Measurements from ENCODE around the gene PURB. TPM values are rescaled to one million over a fixed set of nuclear protein-coding genes. Genes with fewer than 3 reads are reported as not detected.
"Not testable (repeated sequence)": the region's sequence is repeated elsewhere in the genome, so short reads cannot be mapped to it uniquely, and the experiment has no call there.

The PURB gene
- 10 to 100 TPM; 12.9 to 13.1 TPM for total RNA-seq

GRCh38 chr7:44885394-44886317 lies at the start of gene PURB:
Gene PURB (minus strand): TSS chr7:44885530. CDS start chr7:44885348, 182 bp downstream.
- Mint-ChIP-seq H3K4me1 (ENCODE audit: low read depth) (peaks cover 46% of the 10 kb centered on the region), H3K27me3 (ENCODE audit: low read depth) (no peaks in the 10 kb centered on the region), H3K27ac (peak within 1 kb of the TSS; percentile 100), H3K9me3 (peaks cover 17% of the 10 kb centered on the region), H3K36me3 (ENCODE audit: low read depth) (peaks cover 37% of the 10 kb centered on the region), H3K4me3 (peak within 1 kb of the TSS; percentile 96)
- CTCF ChIA-PET: interaction anchor here (0.9 to 2.1 kb wide), 6 partner anchors 10 to 251 kb away, joined by 3 to 4 read pairs (median 3); partner anchors contain the start of gene H2AZ2
- peak; percentile 98 for DNase-seq
- intact Hi-C loops (cut with micrococcal nuclease): loop anchor here (1.0 to 10.0 kb wide), 12 partner anchors 28 to 1971 kb away; partner anchors contain the start of genes C7orf25, H2AZ2, MYO1G and OGDH

DNA sequence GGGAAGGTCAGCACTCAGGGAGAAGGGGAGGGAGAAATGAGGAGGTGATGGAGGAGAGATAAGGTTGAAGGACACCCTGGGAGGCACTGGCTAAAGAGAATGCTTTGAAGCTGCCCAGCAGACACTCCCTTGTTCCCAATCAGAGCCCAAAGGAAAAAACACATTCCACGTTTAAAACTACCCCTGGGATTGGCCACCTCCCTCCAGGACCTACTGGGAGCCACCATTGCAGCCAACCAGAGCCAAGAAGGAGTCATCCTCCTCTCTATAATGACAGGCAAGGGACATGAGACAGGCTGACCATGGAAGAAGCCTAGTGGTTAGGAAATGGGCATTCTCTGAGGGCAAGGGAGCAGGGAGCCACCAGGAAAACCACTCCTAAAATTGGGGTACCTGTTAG lies 49.7 kb upstream of the PURB start:
- Mint-ChIP-seq H3K9me3 (no peaks in the 10 kb centered on the region), H3K27ac (no peak overlapping the region), H3K4me1 (ENCODE audit: low read depth) (no peaks in the 10 kb centered on the region), H3K27me3 (ENCODE audit: low read depth) (no peaks in the 10 kb centered on the region), H3K36me3 (ENCODE audit: low read depth) (no peaks in the 10 kb centered on the region), H3K4me3 (no peak overlapping the region)
- DNase-seq: no peak
- CTCF ChIA-PET: no interaction called here
- intact Hi-C loops (cut with micrococcal nuclease): no loop called here

DNA sequence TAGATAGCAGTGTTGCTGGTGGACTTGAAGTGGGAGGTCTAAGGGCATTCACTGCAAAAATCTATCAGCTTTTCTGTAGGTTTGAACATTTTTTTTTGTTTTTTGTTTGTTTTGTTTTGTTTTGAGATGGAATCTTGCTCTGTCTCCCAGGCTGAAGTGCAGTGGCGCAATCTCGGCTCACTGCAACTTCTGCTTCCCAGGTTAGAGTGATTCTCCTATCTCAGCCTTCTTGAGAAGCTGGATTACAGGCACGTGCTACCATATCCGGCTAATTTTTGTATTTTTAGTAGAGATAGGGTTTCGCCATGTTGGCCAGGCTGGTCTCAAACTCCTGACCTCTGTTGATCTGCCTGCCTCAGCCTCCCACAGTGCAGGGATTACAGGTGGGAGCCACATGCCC lies 49.2 kb upstream of the PURB start:
- H3K36me3 Mint-ChIP-seq (ENCODE audit: low read depth); H3K4me1 Mint-ChIP-seq (ENCODE audit: low read depth); CTCF ChIA-PET; DNase-seq; H3K27ac Mint-ChIP-seq; H3K4me3 Mint-ChIP-seq; intact Hi-C loops (cut with micrococcal nuclease); H3K27me3 Mint-ChIP-seq (ENCODE audit: low read depth); H3K9me3 Mint-ChIP-seq: not testable (repeated sequence)

GRCh38 chr7:44930921-44931320 lies 45.6 kb upstream of the PURB start:
- no peaks in the 10 kb centered on the region for H3K36me3 Mint-ChIP-seq (ENCODE audit: low read depth)
- DNase-seq: no peak
- CTCF ChIA-PET: no interaction called here
- H3K9me3 Mint-ChIP-seq: no peaks in the 10 kb centered on the region
- intact Hi-C loops (cut with micrococcal nuclease): no loop called here
- no peak overlapping the region for H3K27ac Mint-ChIP-seq
- H3K4me1 Mint-ChIP-seq (ENCODE audit: low read depth): no peaks in the 10 kb centered on the region
- no peak overlapping the region for H3K4me3 Mint-ChIP-seq
- H3K27me3 Mint-ChIP-seq (ENCODE audit: low read depth): no peaks in the 10 kb centered on the region

- Mint-ChIP-seq H3K4me1 (ENCODE audit: low read depth) (peaks cover 8% of the 10 kb centered on the region), H3K27me3 (ENCODE audit: low read depth) (no peaks in the 10 kb centered on the region), H3K27ac (no peak overlapping the region), H3K4me3 (no peak overlapping the region), H3K9me3 (no peaks in the 10 kb centered on the region), H3K36me3 (ENCODE audit: low read depth) (no peaks in the 10 kb centered on the region)
- DNase-seq: no peak
- CTCF ChIA-PET: interaction anchor here (0.7 to 3.5 kb wide), 15 partner anchors 11 to 212 kb away, joined by 3 to 29 read pairs (median 4); partner anchors contain the start of gene H2AZ2
- intact Hi-C loops (cut with micrococcal nuclease): loop anchor here (1.0 to 2.0 kb wide), 6 partner anchors 65 to 334 kb away; partner anchors contain the start of genes H2AZ2 and PPIA
Observed at GRCh38 chr7:44922351-44922694, 37.0 kb upstream of the PURB start.

DNA sequence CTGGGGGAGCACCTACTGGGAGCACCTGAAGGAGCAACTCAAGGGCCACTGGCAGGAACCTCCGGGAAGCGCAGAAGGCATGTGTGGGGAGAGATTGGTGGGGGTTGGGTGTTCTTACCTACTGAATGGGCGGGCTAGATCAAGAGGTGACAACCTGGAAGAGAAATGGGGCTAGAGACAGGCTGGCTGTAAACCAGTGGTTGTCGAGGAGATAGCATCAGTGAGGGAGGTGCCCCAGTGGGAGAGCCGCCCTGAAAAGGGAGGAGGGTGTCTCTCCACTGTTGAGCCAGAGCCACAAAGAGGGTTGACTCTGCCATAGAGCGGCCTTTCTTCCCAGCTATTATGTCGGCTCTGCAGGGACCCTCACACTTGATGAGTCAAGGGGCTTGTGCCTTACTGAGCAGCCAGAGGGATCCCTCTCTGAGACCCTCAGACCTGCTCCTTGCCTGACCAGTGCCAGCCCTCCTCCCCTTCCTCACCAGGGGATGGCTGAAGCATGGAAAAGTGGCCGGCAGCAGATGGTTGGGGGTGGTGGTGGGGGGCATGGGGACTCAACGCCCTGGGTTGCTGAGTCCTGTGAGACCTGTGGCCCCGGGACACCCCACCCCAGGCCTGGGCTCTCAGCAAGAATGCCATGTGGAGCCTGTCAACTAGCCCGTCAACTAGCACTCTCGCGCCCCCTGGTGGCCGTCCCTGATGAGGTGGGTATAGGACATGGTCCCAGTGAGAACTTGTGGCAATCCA lies 36.4 kb upstream of the PURB start:
- no peaks in the 10 kb centered on the region for H3K27me3 Mint-ChIP-seq (ENCODE audit: low read depth)
- H3K27ac Mint-ChIP-seq: peak overlapping the region; percentile 30
- no peaks in the 10 kb centered on the region for H3K36me3 Mint-ChIP-seq (ENCODE audit: low read depth)
- H3K4me3 Mint-ChIP-seq: no peak overlapping the region
- DNase-seq: peak; percentile 99
- H3K4me1 Mint-ChIP-seq (ENCODE audit: low read depth): peaks cover 8% of the 10 kb centered on the region
- CTCF ChIA-PET: interaction anchor here (0.7 to 3.5 kb wide), 15 partner anchors 12 to 213 kb away, joined by 3 to 29 read pairs (median 4); partner anchors contain the start of gene H2AZ2
- intact Hi-C loops (cut with micrococcal nuclease): loop anchor here (1.0 to 2.0 kb wide), 6 partner anchors 64 to 333 kb away; partner anchors contain the start of genes H2AZ2 and PPIA
- H3K9me3 Mint-ChIP-seq: no peaks in the 10 kb centered on the region

GRCh38 chr7:44920119-44920518 lies 34.8 kb upstream of the PURB start:
- Mint-ChIP-seq H3K9me3 (no peaks in the 10 kb centered on the region), H3K4me1 (ENCODE audit: low read depth) (peaks cover 12% of the 10 kb centered on the region), H3K27me3 (ENCODE audit: low read depth) (no peaks in the 10 kb centered on the region), H3K27ac (no peak overlapping the region), H3K4me3 (no peak overlapping the region), H3K36me3 (ENCODE audit: low read depth) (no peaks in the 10 kb centered on the region)
- no peak for DNase-seq
- CTCF ChIA-PET: interaction anchor here (0.7 to 2.2 kb wide), 8 partner anchors 29 to 321 kb away, joined by 3 to 34 read pairs (median 3); no protein-coding TSS in a partner anchor
- intact Hi-C loops (cut with micrococcal nuclease): no loop called here

- Mint-ChIP-seq H3K27me3 (ENCODE audit: low read depth) (no peaks in the 10 kb centered on the region), H3K4me3 (no peak overlapping the region), H3K4me1 (ENCODE audit: low read depth) (peaks cover 23% of the 10 kb centered on the region), H3K27ac (no peak overlapping the region), H3K36me3 (ENCODE audit: low read depth) (no peaks in the 10 kb centered on the region), H3K9me3 (no peaks in the 10 kb centered on the region)
- CTCF ChIA-PET: interaction anchor here (0.6 to 2.1 kb wide), 4 partner anchors 26 to 95 kb away, joined by 3 to 7 read pairs (median 3); no protein-coding TSS in a partner anchor
- no peak for DNase-seq
- intact Hi-C loops (cut with micrococcal nuclease): no loop called here
Observed at GRCh38 chr7:44918029-44918428, 32.7 kb upstream of the PURB start.

- Mint-ChIP-seq H3K4me1 (ENCODE audit: low read depth) (peaks cover 23% of the 10 kb centered on the region), H3K36me3 (ENCODE audit: low read depth) (no peaks in the 10 kb centered on the region), H3K27me3 (ENCODE audit: low read depth) (no peaks in the 10 kb centered on the region), H3K27ac (no peak overlapping the region), H3K4me3 (no peak overlapping the region), H3K9me3 (no peaks in the 10 kb centered on the region)
- intact Hi-C loops (cut with micrococcal nuclease): no loop called here
- no peak for DNase-seq
- CTCF ChIA-PET: interaction anchor here (0.6 to 2.1 kb wide), 3 partner anchors 26 to 66 kb away, joined by 3 to 7 read pairs (median 3); no protein-coding TSS in a partner anchor
Observed at GRCh38 chr7:44917465-44917864, 32.1 kb upstream of the PURB start.

DNA sequence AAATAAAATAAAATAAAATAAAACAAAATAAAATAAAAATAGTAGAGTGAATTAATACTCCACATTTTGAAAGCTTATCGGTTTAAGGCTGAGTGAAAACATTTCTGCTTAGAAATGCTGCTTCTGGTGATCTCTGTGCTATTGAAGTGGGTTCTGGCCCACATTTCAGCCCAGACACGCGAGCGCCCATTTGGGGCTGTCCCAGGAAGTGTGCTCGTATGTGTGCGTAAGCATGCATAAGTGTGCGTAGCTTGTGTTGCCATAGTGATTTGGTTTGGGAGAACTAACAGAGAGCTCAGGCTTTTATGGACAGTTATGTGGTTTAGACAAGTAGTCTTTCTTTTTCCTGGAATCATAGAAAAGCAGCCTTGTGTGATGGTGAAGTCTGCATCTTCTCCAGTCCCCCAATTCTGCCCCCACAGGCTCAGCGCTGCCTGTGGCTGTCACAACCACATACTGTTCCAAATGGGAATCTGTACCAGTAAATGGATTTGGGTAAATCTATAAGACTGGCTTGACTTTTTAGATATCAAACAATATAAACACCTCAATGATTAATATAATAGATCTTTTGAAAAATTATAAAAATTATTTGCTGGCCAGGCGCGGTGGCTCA lies 29.8 kb upstream of the PURB start:
- intact Hi-C loops (cut with micrococcal nuclease): loop anchor here (1.0 to 2.0 kb wide), 9 partner anchors 24 to 333 kb away; partner anchors contain the start of genes H2AZ2, PPIA, PURB and TMED4
- H3K4me1 Mint-ChIP-seq (ENCODE audit: low read depth): peaks cover 17% of the 10 kb centered on the region

DNA sequence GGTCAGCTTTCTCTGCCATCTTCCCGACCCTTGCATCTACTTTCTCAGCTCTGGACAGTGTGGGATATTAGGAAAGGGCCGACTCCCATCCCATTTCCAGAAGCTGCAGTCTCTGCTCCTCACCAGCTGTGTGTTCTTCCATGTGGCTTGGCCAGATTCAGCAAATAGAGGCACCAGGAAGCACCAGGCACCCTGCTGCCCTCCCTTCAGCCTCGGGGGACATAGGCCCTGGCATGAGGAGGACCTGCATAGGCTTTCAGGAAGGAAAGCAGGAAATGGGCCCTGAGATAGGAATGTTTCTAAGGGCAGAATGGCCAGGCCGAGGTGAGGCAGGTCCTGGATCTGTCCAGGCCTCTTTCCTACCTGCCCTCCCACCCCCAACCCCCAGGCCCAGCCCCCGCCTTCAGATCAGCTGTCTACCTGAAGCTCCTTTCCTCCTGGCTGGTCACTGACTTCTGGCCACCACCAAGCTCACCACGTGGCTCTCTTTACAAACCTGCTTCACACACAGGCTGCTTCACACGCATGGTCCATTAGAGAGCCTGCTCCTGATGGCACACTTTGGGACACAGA lies 27.5 kb upstream of the PURB start:
- peaks cover 15% of the 10 kb centered on the region for H3K4me1 Mint-ChIP-seq (ENCODE audit: low read depth)
- peaks cover 2% of the 10 kb centered on the region for H3K27me3 Mint-ChIP-seq (ENCODE audit: low read depth)
- intact Hi-C loops (cut with micrococcal nuclease): no loop called here
- no peaks in the 10 kb centered on the region for H3K36me3 Mint-ChIP-seq (ENCODE audit: low read depth)
- H3K27ac Mint-ChIP-seq: peak overlapping the region; percentile 62
- CTCF ChIA-PET: interaction anchor here (0.7 to 2.7 kb wide), 6 partner anchors 25 to 223 kb away, joined by 3 to 24 read pairs (median 4); no protein-coding TSS in a partner anchor
- no peak for DNase-seq
- H3K4me3 Mint-ChIP-seq: no peak overlapping the region
- no peaks in the 10 kb centered on the region for H3K9me3 Mint-ChIP-seq

More for the DNA sequence above, 29.8 kb upstream of the PURB start:
- no peaks in the 10 kb centered on the region for H3K27me3 Mint-ChIP-seq (ENCODE audit: low read depth)
- CTCF ChIA-PET: interaction anchor here (0.8 to 2.7 kb wide), 2 partner anchors 41 to 58 kb away, joined by 3 to 24 read pairs; no protein-coding TSS in a partner anchor
- no peak overlapping the region for H3K4me3 Mint-ChIP-seq
- no peaks in the 10 kb centered on the region for H3K9me3 Mint-ChIP-seq
- peak overlapping the region; percentile 83 for H3K27ac Mint-ChIP-seq
- peak; percentile 88 for DNase-seq
- no peaks in the 10 kb centered on the region for H3K36me3 Mint-ChIP-seq (ENCODE audit: low read depth)
